HepG2 (cell line): ENCODE results near the gene HOXD1. TPM values are rescaled to one million over a fixed set of nuclear protein-coding genes. Genes with fewer than 3 reads are reported as not detected.

Experiments used
- ATAC-seq: fragments of 200-7000 bp; cut with Tn5 transposase; 3 replicates; pipeline ENCODE4 v1.9.1; 2020; ENCODE audit warnings: mild to moderate bottlenecking, moderate library complexity
- BruUV-seq: library from RNA; stranded (reverse); fragments of 400-500 nt; replicated peaks from 2 replicates; lab custom pipeline; 2021; lab: Mats Ljungman, UMichigan
- CTCF ChIA-PET: fragments of 300-600 bp; formaldehyde crosslinking; extraction: SDS; loops from one replicate; lab custom pipeline; 2021; ENCODE audit warnings: low total read pairs, inconsistent platforms, low intra/inter-chr PET ratio; lab: Yijun Ruan, JAX
- POLR2A ChIA-PET: fragments of 350-600 bp; sonication (Branson Sonifier 250); formaldehyde crosslinking; loops from one replicate; lab custom pipeline; 2020; ENCODE audit warnings: antibody characterized with exemption, inconsistent platforms; lab: Yijun Ruan, JAX
- DNase-seq: peaks from one replicate; pipeline ENCODE4 v3.0.0-alpha.2; 2015; ENCODE audit warnings: low spot score
- FAIRE-seq: peaks from 3 replicates; lab custom pipeline; 2011; peaks lifted over from hg19 to GRCh38; lab: Jason Lieb, UNC
- H2AFZ ChIP-seq: one replicate; pipeline ENCODE4 v1.6.1; 2011; ENCODE audit warnings: low read length, inconsistent platforms
- H3K27ac ChIP-seq: fragments of 300-600 bp; 3 replicates; pipeline ENCODE4 v1.8.0; 2011; ENCODE audit warnings: mixed run types, mild to moderate bottlenecking, mixed read lengths, low read length, inconsistent platforms; ENCODE audit not compliant: insufficient read depth; ENCODE audit errors: extremely low read length
- H3K27me3 ChIP-seq, 2 experiments: fragments of 200-600 bp in 1 of 2; 2 replicates in 1 of 2; 3 replicates in 1 of 2; pipeline versions ENCODE4 v1.6.0 to v1.8.0; 2011; ENCODE audit warnings: low read length in 2 of 2, mild to moderate bottlenecking in 2 of 2, moderate library complexity in 2 of 2, inconsistent platforms in 1 of 2; ENCODE audit not compliant: insufficient read depth in 2 of 2, control insufficient read depth in 1 of 2
- H3K36me3 ChIP-seq, 2 experiments: fragments of 200-600 bp in 1 of 2; replicated peaks in 1 of 2; 2 replicates in 1 of 2; 3 replicates in 1 of 2; pipeline versions ENCODE4 v1.5.1 to v1.8.0; 2011; ENCODE audit warnings: low read length in 2 of 2, inconsistent platforms in 1 of 2; ENCODE audit not compliant: insufficient read depth in 2 of 2, control insufficient read depth in 1 of 2
- H3K4me1 ChIP-seq: 2 replicates; pipeline ENCODE4 v1.5.1; 2012; ENCODE audit warnings: low read length, inconsistent platforms; ENCODE audit not compliant: insufficient read depth
- H3K4me2 ChIP-seq: 2 replicates; pipeline ENCODE4 v1.6.0; 2011; ENCODE audit warnings: low read depth, low read length, inconsistent platforms
- H3K4me3 ChIP-seq, 3 experiments: fragments of 200-600 bp in 1 of 3; sonication (generic), shearing (Covaris generic) in 1 of 3; replicated peaks in 1 of 3; 2 replicates each; pipeline ENCODE4 v1.5.1; 2011 to 2016; ENCODE audit warnings: low read length in 3 of 3, inconsistent platforms in 2 of 3, low read depth in 2 of 3, mild to moderate bottlenecking in 2 of 3, control low read depth in 1 of 3, mixed read lengths in 1 of 3; ENCODE audit not compliant: insufficient read depth in 1 of 3
- H3K79me2 ChIP-seq: one replicate; pipeline ENCODE4 v1.6.1; 2011; ENCODE audit warnings: low read length, inconsistent platforms; ENCODE audit not compliant: insufficient read depth
- H3K9ac ChIP-seq: 2 replicates; pipeline ENCODE4 v1.6.0; 2011; ENCODE audit warnings: mild to moderate bottlenecking, low read depth, low read length, inconsistent platforms; ENCODE audit not compliant: insufficient read depth
- H3K9me3 ChIP-seq: 2 replicates; pipeline ENCODE4 v1.5.1; 2012; ENCODE audit warnings: mild to moderate bottlenecking, low read length
- H4K20me1 ChIP-seq: 2 replicates; pipeline ENCODE4 v1.6.0; 2011; ENCODE audit warnings: inconsistent platforms, mild to moderate bottlenecking, low read length, moderate library complexity; ENCODE audit not compliant: insufficient read depth
- GABPA ChIP-seq, 2 experiments: IDR thresholded peaks; 2 replicates each; pipeline ENCODE4 v1.6.1; 2011 to 2016; ENCODE audit warnings: low read depth in 2 of 2, low read length in 1 of 2, missing biosample characterization in 1 of 2, missing genetic modification characterization in 1 of 2
- RAD21 ChIP-seq: fragments of 450-650 bp; formaldehyde crosslinking; IDR thresholded peaks from 2 replicates; pipeline ENCODE4 v1.5.0; 2020; ENCODE audit warnings: mild to moderate bottlenecking
- RARG ChIP-seq: sonication (generic); formaldehyde crosslinking; IDR thresholded peaks from 2 replicates; pipeline ENCODE4 v1.4.0; 2020; ENCODE audit warnings: low read depth, mild to moderate bottlenecking, missing genetic modification reagents
- REPIN1 ChIP-seq: sonication (generic); formaldehyde crosslinking; IDR thresholded peaks from 2 replicates; pipeline ENCODE4 v1.8.0; 2022; ENCODE audit warnings: missing genetic modification reagents, low read depth, mild to moderate bottlenecking, borderline replicate concordance
- ZMYM4 ChIP-seq: sonication (generic); formaldehyde crosslinking; IDR thresholded peaks from 2 replicates; pipeline ENCODE4 v1.8.1; 2023; ENCODE audit warnings: mild to moderate bottlenecking, missing genetic modification reagents
- ZNF335 ChIP-seq: sonication (generic); formaldehyde crosslinking; IDR thresholded peaks from 2 replicates; pipeline ENCODE4 v1.4.0; 2020; ENCODE audit warnings: missing genetic modification reagents
- ZNF558 ChIP-seq: sonication (generic); formaldehyde crosslinking; IDR thresholded peaks from 2 replicates; pipeline ENCODE4 v1.9.0; 2022; ENCODE audit warnings: mild to moderate bottlenecking, missing genetic modification reagents, borderline replicate concordance
- ZSCAN22 ChIP-seq: sonication (generic); formaldehyde crosslinking; IDR thresholded peaks from 2 replicates; pipeline ENCODE4 v1.4.0; 2020; ENCODE audit warnings: mild to moderate bottlenecking, missing genetic modification reagents
- WGBS: methylation state at CpG from one replicate; pipeline ENCODE4 v1.1.6; 2017; ENCODE audit warnings: low lambda C conversion rate; 5-methylcytosine and 5-hydroxymethylcytosine counted together
- in situ Hi-C: cut with HindIII; loops from 2 replicates; pipeline ENCODE4 v1.10.0; 2017; ENCODE audit warnings: low pct_unique_long_range_greater_than_20kb; ENCODE audit not compliant: extremely low pct_ligation_motif_present
- intact Hi-C: fragments of 100-400 bp; cut with micrococcal nuclease; formaldehyde crosslinking; loops from one replicate; pipeline ENCODE4 v1.10.0; 2022; ENCODE audit not compliant: unreplicated experiment
- polyA plus RNA-seq, 8 experiments: library from polyadenylated mRNA; depleted of rRNA in 3 of 8; stranded (reverse) in 7 of 8; unstranded in 1 of 8; fragments of >200 nt; fragmentation: Illumina TruSeq in 4 of 8; extraction: Trizol in 4 of 8; gene quantifications; 2 replicates each; pipeline versions ENCODE4 v1.2.1 to v1.2.3, GENCODE V29; 2011 to 2016; ENCODE audit warnings: low read depth in 4 of 8, missing spikeins in 1 of 8, mixed read lengths in 1 of 8; ENCODE audit not compliant: insufficient read depth in 1 of 8
- total RNA-seq, 5 experiments: library from RNA; depleted of rRNA; stranded (reverse); fragments of >200 nt; fragmentation: Illumina TruSeq; extraction: Trizol; gene quantifications; 2 replicates each; pipeline ENCODE4 v1.2.3, GENCODE V29; 2016; ENCODE audit warnings: low read depth in 1 of 5
- TF ChIP-seq, protein P1 (sequence below): sonication (generic); formaldehyde crosslinking; IDR thresholded peaks from 2 replicates; pipeline ENCODE4 v1.4.0; 2020; ENCODE audit warnings: missing genetic modification reagents, mild to moderate bottlenecking, borderline replicate concordance
- TF ChIP-seq, protein P2 (sequence below): IDR thresholded peaks from 2 replicates; pipeline ENCODE4 v1.6.1; 2016; ENCODE audit warnings: mild to moderate bottlenecking

The HOXD1 gene
- total and polyA plus RNA-seq, 2 of the 13 experiments (the other 11 are each of a cell fraction or from before 2014, with no cell fraction given) = 10.0 to 22.3 TPM

DNA sequence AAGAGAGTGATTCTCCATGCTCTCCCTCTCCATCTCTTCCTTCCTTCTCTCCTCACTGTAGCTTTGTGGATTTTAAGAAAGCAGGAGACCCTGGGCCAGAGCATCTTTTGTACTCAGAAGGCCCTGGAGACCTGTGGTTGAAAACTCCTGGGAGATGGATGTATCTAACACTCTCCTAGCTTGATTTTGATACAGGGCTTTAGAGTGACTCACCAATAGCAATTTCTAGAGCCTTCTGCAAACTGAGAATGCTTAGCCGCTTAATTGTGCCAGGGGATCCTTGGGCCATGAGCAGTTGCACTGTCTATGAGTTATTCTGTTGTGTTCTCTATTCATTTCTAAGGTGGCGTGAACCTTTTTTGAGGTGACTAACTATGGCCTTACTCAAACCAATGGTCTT is 17.7 kb downstream of the HOXD1 start:
- Histone ChIP-seq H4K20me1 (no peaks in the 10 kb centered on the region), H3K36me3 (no peaks in the 10 kb centered on the region), H3K4me3 (no peak overlapping the region), H3K9me3 (no peaks in the 10 kb centered on the region), H2AFZ (no peak overlapping the region), H3K79me2 (no peaks in the 10 kb centered on the region), H3K27ac (no peak overlapping the region), H3K27me3 (peaks cover 0 to 56% of the 10 kb centered on the region in 2 experiments; a peak in 4 of 5 replicates), H3K4me1 (no peaks in the 10 kb centered on the region), H3K4me2 (no peak overlapping the region), H3K9ac (no peak overlapping the region)
- POLR2A ChIA-PET = no interaction called here
- BruUV-seq = no TSS peak
- no peak for DNase-seq
- CTCF ChIA-PET = no interaction called here
- in situ Hi-C loops = no loop called here
- ATAC-seq = no peak
- WGBS = 57% methylated on average over 2 of the region's 2 CpGs
- FAIRE-seq = no peak
- TF ChIP-seq, protein P1, sequence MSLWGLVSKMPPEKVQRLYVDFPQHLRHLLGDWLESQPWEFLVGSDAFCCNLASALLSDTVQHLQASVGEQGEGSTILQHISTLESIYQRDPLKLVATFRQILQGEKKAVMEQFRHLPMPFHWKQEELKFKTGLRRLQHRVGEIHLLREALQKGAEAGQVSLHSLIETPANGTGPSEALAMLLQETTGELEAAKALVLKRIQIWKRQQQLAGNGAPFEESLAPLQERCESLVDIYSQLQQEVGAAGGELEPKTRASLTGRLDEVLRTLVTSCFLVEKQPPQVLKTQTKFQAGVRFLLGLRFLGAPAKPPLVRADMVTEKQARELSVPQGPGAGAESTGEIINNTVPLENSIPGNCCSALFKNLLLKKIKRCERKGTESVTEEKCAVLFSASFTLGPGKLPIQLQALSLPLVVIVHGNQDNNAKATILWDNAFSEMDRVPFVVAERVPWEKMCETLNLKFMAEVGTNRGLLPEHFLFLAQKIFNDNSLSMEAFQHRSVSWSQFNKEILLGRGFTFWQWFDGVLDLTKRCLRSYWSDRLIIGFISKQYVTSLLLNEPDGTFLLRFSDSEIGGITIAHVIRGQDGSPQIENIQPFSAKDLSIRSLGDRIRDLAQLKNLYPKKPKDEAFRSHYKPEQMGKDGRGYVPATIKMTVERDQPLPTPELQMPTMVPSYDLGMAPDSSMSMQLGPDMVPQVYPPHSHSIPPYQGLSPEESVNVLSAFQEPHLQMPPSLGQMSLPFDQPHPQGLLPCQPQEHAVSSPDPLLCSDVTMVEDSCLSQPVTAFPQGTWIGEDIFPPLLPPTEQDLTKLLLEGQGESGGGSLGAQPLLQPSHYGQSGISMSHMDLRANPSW (CRISPR knock-in tag) = no peak
- TF ChIP-seq RARG (CRISPR knock-in tag) = no peak
- TF ChIP-seq, protein P2, sequence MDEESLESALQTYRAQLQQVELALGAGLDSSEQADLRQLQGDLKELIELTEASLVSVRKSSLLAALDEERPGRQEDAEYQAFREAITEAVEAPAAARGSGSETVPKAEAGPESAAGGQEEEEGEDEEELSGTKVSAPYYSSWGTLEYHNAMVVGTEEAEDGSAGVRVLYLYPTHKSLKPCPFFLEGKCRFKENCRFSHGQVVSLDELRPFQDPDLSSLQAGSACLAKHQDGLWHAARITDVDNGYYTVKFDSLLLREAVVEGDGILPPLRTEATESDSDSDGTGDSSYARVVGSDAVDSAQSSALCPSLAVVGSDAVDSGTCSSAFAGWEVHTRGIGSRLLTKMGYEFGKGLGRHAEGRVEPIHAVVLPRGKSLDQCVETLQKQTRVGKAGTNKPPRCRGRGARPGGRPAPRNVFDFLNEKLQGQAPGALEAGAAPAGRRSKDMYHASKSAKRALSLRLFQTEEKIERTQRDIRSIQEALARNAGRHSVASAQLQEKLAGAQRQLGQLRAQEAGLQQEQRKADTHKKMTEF (CRISPR knock-in tag) = no peak
- no peak for TF ChIP-seq GABPA (IDR thresholded peaks at IDR 0.05; ENCODE audit: low read depth, low read length)
- TF ChIP-seq GABPA (CRISPR knock-in tag; IDR thresholded peaks at IDR 0.05; ENCODE audit: low read depth) = no peak
- TF ChIP-seq ZSCAN22 (CRISPR knock-in tag) = no peak
- TF ChIP-seq ZNF558 (CRISPR knock-in tag) = no peak
- TF ChIP-seq ZMYM4 (CRISPR knock-in tag) = no peak
- TF ChIP-seq REPIN1 = no peak
- no peak for TF ChIP-seq RAD21
- no peak for TF ChIP-seq ZNF335
- intact Hi-C loops = no loop called here
